ENCODE data around the gene LRIG3.

- TF ChIP-seq CTCF (IDR thresholded peaks at IDR 0.05) (no peak), POLR2A (IDR thresholded peaks at IDR 0.05) (no peak), EP300 (IDR thresholded peaks at IDR 0.05) (no peak)
These were observed 22.3 kb downstream of the LRIG3 start for GRCh38 chr12:58897969-58898368.
